ENCODE results near the gene PRKD1.

- TF ChIP-seq POLR2A (IDR thresholded peaks at IDR 0.05): no peak
- TF ChIP-seq, protein P1, sequence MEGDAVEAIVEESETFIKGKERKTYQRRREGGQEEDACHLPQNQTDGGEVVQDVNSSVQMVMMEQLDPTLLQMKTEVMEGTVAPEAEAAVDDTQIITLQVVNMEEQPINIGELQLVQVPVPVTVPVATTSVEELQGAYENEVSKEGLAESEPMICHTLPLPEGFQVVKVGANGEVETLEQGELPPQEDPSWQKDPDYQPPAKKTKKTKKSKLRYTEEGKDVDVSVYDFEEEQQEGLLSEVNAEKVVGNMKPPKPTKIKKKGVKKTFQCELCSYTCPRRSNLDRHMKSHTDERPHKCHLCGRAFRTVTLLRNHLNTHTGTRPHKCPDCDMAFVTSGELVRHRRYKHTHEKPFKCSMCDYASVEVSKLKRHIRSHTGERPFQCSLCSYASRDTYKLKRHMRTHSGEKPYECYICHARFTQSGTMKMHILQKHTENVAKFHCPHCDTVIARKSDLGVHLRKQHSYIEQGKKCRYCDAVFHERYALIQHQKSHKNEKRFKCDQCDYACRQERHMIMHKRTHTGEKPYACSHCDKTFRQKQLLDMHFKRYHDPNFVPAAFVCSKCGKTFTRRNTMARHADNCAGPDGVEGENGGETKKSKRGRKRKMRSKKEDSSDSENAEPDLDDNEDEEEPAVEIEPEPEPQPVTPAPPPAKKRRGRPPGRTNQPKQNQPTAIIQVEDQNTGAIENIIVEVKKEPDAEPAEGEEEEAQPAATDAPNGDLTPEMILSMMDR (IDR thresholded peaks at IDR 0.05): no peak
These were observed 239.8 kb downstream of the PRKD1 start for GRCh38 chr14:29687866-29688265.

Measured in tibial nerve (tissue), 3 donors.